Liver (tissue), 9 donors: ENCODE data around the gene CTTNBP2. TPM values are rescaled to one million over a fixed set of nuclear protein-coding genes. Genes with fewer than 3 reads are reported as not detected.

ENCODE experiments used
- DNase-seq: peaks from one replicate; pipeline ENCODE4 v3.0.0-alpha.2; 2017; ENCODE audit warnings: low spot score
- H3K27ac ChIP-seq, 2 donors: one replicate each; pipeline ENCODE4 v1.7.0; 2013; ENCODE audit warnings: inconsistent platforms in 2 of 2, low read length in 2 of 2, control low read depth in 1 of 2, low read depth in 1 of 2, mild to moderate bottlenecking in 1 of 2
- H3K27me3 ChIP-seq, 4 donors: one replicate each; pipeline versions ENCODE4 v1.6.1 to v1.7.0; 2013; ENCODE audit warnings: low read length in 3 of 4, inconsistent platforms in 1 of 4, mild to moderate bottlenecking in 1 of 4, moderate library complexity in 1 of 4; ENCODE audit not compliant: control insufficient read depth in 4 of 4, insufficient read depth in 4 of 4
- H3K36me3 ChIP-seq, 4 donors: one replicate each; pipeline versions ENCODE4 v1.6.1 to v1.7.0; 2013; ENCODE audit warnings: low read length in 3 of 4, mild to moderate bottlenecking in 3 of 4, low read depth in 1 of 4, moderate library complexity in 1 of 4; ENCODE audit not compliant: control insufficient read depth in 4 of 4, insufficient read depth in 3 of 4
- H3K4me1 ChIP-seq, 4 donors: one replicate each; pipeline versions ENCODE4 v1.6.1 to v1.7.0; 2013; ENCODE audit warnings: low read length in 3 of 4, mild to moderate bottlenecking in 3 of 4, moderate library complexity in 1 of 4; ENCODE audit not compliant: control insufficient read depth in 4 of 4, insufficient read depth in 4 of 4
- H3K4me3 ChIP-seq, 3 donors: one replicate each; pipeline versions ENCODE4 v1.6.1 to v1.7.0; 2013; ENCODE audit warnings: low read length in 3 of 3, control low read depth in 1 of 3, low read depth in 1 of 3, mild to moderate bottlenecking in 1 of 3
- H3K9ac ChIP-seq, 2 donors: one replicate each; pipeline ENCODE4 v1.7.0; 2013; ENCODE audit warnings: low read length in 2 of 2, mild to moderate bottlenecking in 2 of 2, moderate library complexity in 2 of 2, control low read depth in 1 of 2, low read depth in 1 of 2
- H3K9me3 ChIP-seq, 4 donors: one replicate each; pipeline versions ENCODE4 v1.6.1 to v1.7.0; 2013; ENCODE audit warnings: low read length in 3 of 4; ENCODE audit not compliant: control insufficient read depth in 4 of 4
- ATF3 ChIP-seq: IDR thresholded peaks from 2 replicates; pipeline ENCODE4 v1.6.1; 2016; ENCODE audit warnings: antibody characterized with exemption
- CTCF ChIP-seq: fragments of 150-350 bp; IDR thresholded peaks from 2 replicates; pipeline ENCODE4 v1.5.1; 2017; ENCODE audit warnings: improper control_type of control experiment, low read depth, low read length; ENCODE audit not compliant: missing input control
- EGR1 ChIP-seq, 2 donors: IDR thresholded peaks; 2 replicates each; pipeline ENCODE4 v1.6.1; 2016 to 2018; ENCODE audit warnings: antibody characterized with exemption in 2 of 2, low read depth in 2 of 2
- FOXA2 ChIP-seq: IDR thresholded peaks from 2 replicates; pipeline ENCODE4 v1.6.1; 2016; ENCODE audit warnings: antibody characterized with exemption
- GABPA ChIP-seq, 2 donors: IDR thresholded peaks in 1 of 2; conservative IDR thresholded peaks in 1 of 2; 2 replicates each; pipeline ENCODE4 v1.6.1; 2016; ENCODE audit warnings: antibody characterized with exemption in 2 of 2, mild to moderate bottlenecking in 1 of 2, moderate library complexity in 1 of 2
- HNF4G ChIP-seq: IDR thresholded peaks from 2 replicates; pipeline ENCODE4 v1.6.1; 2016; ENCODE audit warnings: antibody characterized with exemption
- MAX ChIP-seq: IDR thresholded peaks from 2 replicates; pipeline ENCODE4 v1.6.1; 2016; ENCODE audit warnings: antibody characterized with exemption
- NR2F2 ChIP-seq: IDR thresholded peaks from 2 replicates; pipeline ENCODE4 v1.6.1; 2016; ENCODE audit warnings: antibody characterized with exemption
- RAD21 ChIP-seq, 2 donors: IDR thresholded peaks; 2 replicates each; pipeline ENCODE4 v1.6.1; 2016; ENCODE audit warnings: antibody characterized with exemption in 2 of 2, mild to moderate bottlenecking in 2 of 2
- REST ChIP-seq: IDR thresholded peaks from 2 replicates; pipeline ENCODE4 v1.6.1; 2016; ENCODE audit warnings: antibody characterized with exemption, mild to moderate bottlenecking
- YY1 ChIP-seq: IDR thresholded peaks from 2 replicates; pipeline ENCODE4 v1.6.1; 2016; ENCODE audit warnings: antibody characterized with exemption, mild to moderate bottlenecking
- WGBS: extraction: QIAGEN DNeasy Blood & Tissue Kit; methylation state at CpG from one replicate; pipeline ENCODE4 v1.1.7; 2013; 5-methylcytosine and 5-hydroxymethylcytosine counted together
- polyA plus RNA-seq, 2 donors: library from polyadenylated mRNA; stranded (reverse) in 1 of 2; unstranded in 1 of 2; fragments of 200-250 nt in 1 of 2; fragments of >200 nt in 1 of 2; fragmentation: Nextera tagmentation in 1 of 2; extraction: Ambion mirVana in 1 of 2; gene quantifications; one replicate each; pipeline versions ENCODE4 v1.2.1 to v1.2.3, GENCODE V29; 2013 to 2015
- total RNA-seq, 2 donors: library from RNA; depleted of rRNA; stranded (reverse); fragments of >200 nt; gene quantifications; one replicate each; pipeline ENCODE4 v1.2.3, GENCODE V29; 2014
- donor health status: healthy.
- donor health status: healthy.
- donor health status: healthy.
- donor health status: healthy.
- donor health status: healthy.

Gene CTTNBP2
- total and polyA plus RNA-seq, 4 donors, result 1.2 to 1.7 (median 1.5) TPM

GRCh38 chr7:117818232-117818631 is 55.0 kb downstream of the CTTNBP2 start (continued):
- TF ChIP-seq REST, result no peak
- TF ChIP-seq NR2F2, result no peak
- TF ChIP-seq FOXA2, result no peak
- no peak for TF ChIP-seq RAD21 (IDR thresholded peaks at IDR 0.05)
- no peak for TF ChIP-seq MAX

- no peak overlapping the region for H3K27ac ChIP-seq
- no peak overlapping the region for H3K9ac ChIP-seq
- H3K36me3 ChIP-seq, result no peaks in the 10 kb centered on the region
- H3K4me3 ChIP-seq, result no peak overlapping the region
- no peak for DNase-seq
- H3K27me3 ChIP-seq, result no peaks in the 10 kb centered on the region
- TF ChIP-seq ATF3, result no peak
- H3K9me3 ChIP-seq, result no peaks in the 10 kb centered on the region
- 86% methylated on average over 7 of the region's 7 CpGs for WGBS
- H3K4me1 ChIP-seq, result no peaks in the 10 kb centered on the region
Measured at GRCh38 chr7:117816727-117817126, 56.5 kb downstream of the CTTNBP2 start.

- H3K27me3 ChIP-seq, result no peaks in the 10 kb centered on the region
- no peaks in the 10 kb centered on the region for H3K9me3 ChIP-seq
- no peak for DNase-seq
- H3K27ac ChIP-seq, result no peak overlapping the region
- H3K4me3 ChIP-seq, result no peak overlapping the region
- H3K36me3 ChIP-seq, result no peaks in the 10 kb centered on the region
- TF ChIP-seq MAX (no peak), GABPA (IDR thresholded peaks at IDR 0.05 in 1 of 2, conservative IDR thresholded peaks at IDR 0.05 in 1 of 2) (no peak)
- H3K9ac ChIP-seq, result no peak overlapping the region
- WGBS, result 98% methylated on average over 2 of the region's 2 CpGs
- peaks cover 6 to 25% (median 15%) of the 10 kb centered on the region in 4 donors for H3K4me1 ChIP-seq
Measured at GRCh38 chr7:117811696-117812095, 61.5 kb downstream of the CTTNBP2 start.

GRCh38 chr7:117810642-117811512 is 62.4 kb downstream of the CTTNBP2 start:
- DNase-seq, result no peak
- Histone ChIP-seq H3K4me1 (peaks cover 6 to 25% (median 15%) of the 10 kb centered on the region in 4 donors), H3K9ac (no peak overlapping the region), H3K27me3 (no peaks in the 10 kb centered on the region), H3K36me3 (no peaks in the 10 kb centered on the region), H3K4me3 (no peak overlapping the region), H3K9me3 (no peaks in the 10 kb centered on the region), H3K27ac (no peak overlapping the region)
- TF ChIP-seq HNF4G, result no peak
- no peak for TF ChIP-seq YY1
- no peak for TF ChIP-seq REST
- TF ChIP-seq EGR1 (IDR thresholded peaks at IDR 0.05; ENCODE audit: low read depth in 2 of 2), result no peak
- TF ChIP-seq CTCF, result no peak
- TF ChIP-seq MAX, result no peak
- TF ChIP-seq NR2F2, result no peak
- WGBS, result 94% methylated on average over 6 of the region's 6 CpGs
